H1 (cell line): ENCODE data around the gene ABCG1. TPM values are rescaled to one million over a fixed set of nuclear protein-coding genes. Genes with fewer than 3 reads are reported as not detected.

ENCODE experiments used
- CTCF ChIA-PET: fragments of 300-600 bp; sonication (Branson Sonifier 250); formaldehyde crosslinking; loops from one replicate; lab custom pipeline; 2021; ENCODE audit not compliant: partially characterized antibody; lab: Charles Lee
- POLR2A ChIA-PET: fragments of 300-600 bp; sonication (Branson Sonifier 250); formaldehyde crosslinking; loops from one replicate; lab custom pipeline; 2021; ENCODE audit warnings: inconsistent platforms; ENCODE audit not compliant: partially characterized antibody; lab: Charles Lee
- DNase-seq, 2 experiments: peaks; one replicate each; pipeline versions ENCODE4 v3.0.0 to v3.0.0-alpha.2; 2010 to 2022; ENCODE audit warnings: low spot score in 2 of 2, low read depth in 1 of 2, mixed read lengths in 1 of 2
- FAIRE-seq: peaks from 2 replicates; lab custom pipeline; 2011; peaks lifted over from hg19 to GRCh38; lab: Jason Lieb, UNC
- H2AFZ ChIP-seq: 2 replicates; pipeline ENCODE4 v1.8.1; 2012; ENCODE audit warnings: low read length, inconsistent platforms
- H2AK5ac ChIP-seq: 2 replicates; pipeline ENCODE4 v1.6.1; 2013; ENCODE audit warnings: low read depth, low read length
- H2BK120ac ChIP-seq: replicated peaks from 2 replicates; pipeline ENCODE3; 2013; ENCODE audit warnings: low read depth, low read length, inconsistent platforms
- H2BK12ac ChIP-seq: 2 replicates; pipeline ENCODE4 v1.6.1; 2013; ENCODE audit warnings: low read depth, low read length
- H2BK15ac ChIP-seq: 2 replicates; pipeline ENCODE4 v1.6.1; 2013; ENCODE audit warnings: low read length
- H2BK20ac ChIP-seq: 2 replicates; pipeline ENCODE4 v1.6.1; 2013; ENCODE audit warnings: low read length
- H2BK5ac ChIP-seq: 2 replicates; pipeline ENCODE4 v1.6.1; 2013; ENCODE audit warnings: low read depth, low read length
- H3K14ac ChIP-seq: 2 replicates; pipeline ENCODE4 v1.6.1; 2013; ENCODE audit warnings: inconsistent platforms; ENCODE audit not compliant: insufficient read length
- H3K18ac ChIP-seq: 2 replicates; pipeline ENCODE4 v1.6.1; 2013; ENCODE audit warnings: low read length; ENCODE audit errors: extremely low read depth
- H3K23ac ChIP-seq: 2 replicates; pipeline ENCODE4 v1.6.1; 2013; ENCODE audit warnings: inconsistent platforms; ENCODE audit not compliant: insufficient read length
- H3K23me2 ChIP-seq: 2 replicates; pipeline ENCODE4 v1.6.1; 2013; ENCODE audit warnings: low read depth, low read length
- H3K27ac ChIP-seq: 2 replicates; pipeline ENCODE4 v1.6.1; 2011; ENCODE audit warnings: low read depth, low read length, inconsistent platforms
- H3K27me3 ChIP-seq, 4 experiments: replicated peaks in 1 of 4; 1 replicate in 1 of 4; 2 replicates in 3 of 4; pipeline versions ENCODE4 v1.6.1 to v1.8.1; 2011 to 2013; ENCODE audit warnings: low read length in 3 of 4, mild to moderate bottlenecking in 3 of 4, inconsistent platforms in 2 of 4, mixed read lengths in 2 of 4, moderate library complexity in 1 of 4; ENCODE audit not compliant: control insufficient read depth in 3 of 4, insufficient read depth in 3 of 4; ENCODE audit errors: extremely low read depth in 1 of 4
- H3K36me3 ChIP-seq, 4 experiments: 2 replicates each; pipeline versions ENCODE4 v1.6.1 to v1.8.1; 2011 to 2013; ENCODE audit warnings: mild to moderate bottlenecking in 4 of 4, low read length in 3 of 4, moderate library complexity in 2 of 4, control low read depth in 1 of 4, inconsistent platforms in 1 of 4; ENCODE audit not compliant: insufficient read depth in 4 of 4, control insufficient read depth in 2 of 4
- H3K4ac ChIP-seq: replicated peaks from 2 replicates; pipeline ENCODE3; 2013; ENCODE audit warnings: low read length, low read depth, mixed read lengths, inconsistent platforms; ENCODE audit not compliant: insufficient read length
- H3K4me1 ChIP-seq, 4 experiments: replicated peaks in 1 of 4; 1 replicate in 1 of 4; 2 replicates in 3 of 4; pipeline versions ENCODE4 v1.6.1 to v1.8.1; 2011 to 2013; ENCODE audit warnings: low read length in 3 of 4, inconsistent platforms in 2 of 4, mixed read lengths in 1 of 4; ENCODE audit not compliant: insufficient read depth in 4 of 4, control insufficient read depth in 3 of 4
- H3K4me2 ChIP-seq, 2 experiments: 2 replicates each; pipeline versions ENCODE4 v1.6.1 to v1.8.1; 2011 to 2013; ENCODE audit warnings: low read depth in 2 of 2, low read length in 2 of 2, control low read depth in 1 of 2, inconsistent platforms in 1 of 2, mild to moderate bottlenecking in 1 of 2; ENCODE audit not compliant: insufficient read depth in 1 of 2
- H3K4me3 ChIP-seq, 4 experiments: fragments of 200-600, 300-600 bp in 1 of 4; sonication (generic), shearing (Covaris generic), sonication (Bioruptor Twin) in 1 of 4; 2 replicates each; pipeline versions ENCODE4 v1.5.1 to v1.8.1; 2011 to 2016; ENCODE audit warnings: low read length in 4 of 4, low read depth in 3 of 4, control low read depth in 2 of 4, inconsistent platforms in 2 of 4, mild to moderate bottlenecking in 2 of 4, mixed read lengths in 1 of 4, moderate library complexity in 1 of 4; ENCODE audit not compliant: insufficient read depth in 2 of 4; ENCODE audit errors: extremely low read depth in 1 of 4
- H3K56ac ChIP-seq: replicated peaks from 2 replicates; pipeline ENCODE3; 2013; ENCODE audit warnings: low read depth, mild to moderate bottlenecking, mixed read lengths, low read length, inconsistent platforms; ENCODE audit not compliant: insufficient read length
- H3K79me1 ChIP-seq: 2 replicates; pipeline ENCODE4 v1.6.1; 2013; ENCODE audit warnings: low read depth, low read length, control low read depth
- H3K79me2 ChIP-seq, 2 experiments: 2 replicates each; pipeline versions ENCODE4 v1.6.1 to v1.8.1; 2012 to 2013; ENCODE audit warnings: low read length in 2 of 2, mild to moderate bottlenecking in 2 of 2, inconsistent platforms in 1 of 2; ENCODE audit not compliant: insufficient read depth in 2 of 2, control insufficient read depth in 1 of 2
- H3K9ac ChIP-seq, 4 experiments: replicated peaks in 1 of 4; 1 replicate in 1 of 4; 2 replicates in 3 of 4; pipeline versions ENCODE4 v1.6.1 to v1.8.1; 2011 to 2013; ENCODE audit warnings: low read depth in 3 of 4, low read length in 3 of 4, control low read depth in 2 of 4, mild to moderate bottlenecking in 2 of 4, moderate library complexity in 2 of 4, inconsistent platforms in 1 of 4; ENCODE audit errors: extremely low read depth in 1 of 4
- H3K9me3 ChIP-seq, 2 experiments: 2 replicates each; pipeline versions ENCODE4 v1.6.1 to v1.8.1; 2012 to 2013; ENCODE audit warnings: mild to moderate bottlenecking in 2 of 2, moderate library complexity in 2 of 2, control low read depth in 1 of 2, inconsistent platforms in 1 of 2, low read depth in 1 of 2, low read length in 1 of 2, mixed read lengths in 1 of 2; ENCODE audit not compliant: insufficient read depth in 2 of 2
- H4K20me1 ChIP-seq, 2 experiments: replicated peaks in 1 of 2; 2 replicates each; pipeline versions ENCODE3 to v1.8.1; 2011 to 2013; ENCODE audit warnings: inconsistent platforms in 2 of 2, low read length in 2 of 2, mild to moderate bottlenecking in 1 of 2; ENCODE audit not compliant: insufficient read depth in 2 of 2, control insufficient read depth in 1 of 2
- H4K5ac ChIP-seq: 2 replicates; pipeline ENCODE4 v1.6.1; 2013; ENCODE audit warnings: low read length, low read depth, mixed read lengths, inconsistent platforms; ENCODE audit not compliant: insufficient read length
- H4K8ac ChIP-seq: 2 replicates; pipeline ENCODE4 v1.8.0; 2013; ENCODE audit warnings: mild to moderate bottlenecking, moderate library complexity, low read length, inconsistent platforms; ENCODE audit not compliant: insufficient read depth; ENCODE audit errors: extremely low read depth
- H4K91ac ChIP-seq: replicated peaks from 2 replicates; pipeline ENCODE3; 2013; ENCODE audit warnings: low read length, mixed read lengths, inconsistent platforms; ENCODE audit not compliant: insufficient read length
- BCL11A ChIP-seq, 2 experiments: IDR thresholded peaks; one replicate each; pipeline ENCODE4 v1.6.1; 2011; ENCODE audit warnings: low read depth in 2 of 2, low read length in 2 of 2, mild to moderate bottlenecking in 2 of 2
- CTCF ChIP-seq, 3 experiments: IDR thresholded peaks; 1 replicate in 2 of 3; 2 replicates in 1 of 3; pipeline versions ENCODE4 v1.5.1 to v1.6.1; 2011; ENCODE audit warnings: low read length in 3 of 3, mild to moderate bottlenecking in 3 of 3, inconsistent platforms in 2 of 3, low read depth in 1 of 3, moderate library complexity in 1 of 3; ENCODE audit not compliant: insufficient read depth in 1 of 3; ENCODE audit errors: control extremely low read depth in 1 of 3
- EGR1 ChIP-seq: IDR thresholded peaks from 2 replicates; pipeline ENCODE4 v1.6.1; 2011; ENCODE audit warnings: low read depth, low read length, borderline replicate concordance
- MAFK ChIP-seq: IDR thresholded peaks from 2 replicates; pipeline ENCODE4 v1.6.1; 2012; ENCODE audit warnings: low read depth, mild to moderate bottlenecking, improper control_type of control experiment, low read length
- TAF7 ChIP-seq: optimal IDR thresholded peaks from 2 replicates; pipeline ENCODE3; 2011; ENCODE audit warnings: low read depth, mild to moderate bottlenecking, inconsistent platforms, low read length, moderate library complexity, borderline replicate concordance
- WGBS, 2 experiments: shearing (Covaris generic) in 1 of 2; methylation state at CpG; one replicate each; pipeline versions ENCODE4 v1.1.6 to v1.1.7; 2013 to 2015; ENCODE audit warnings: low lambda C conversion rate in 2 of 2, mixed read lengths in 2 of 2, inconsistent platforms in 1 of 2, low coverage in 1 of 2, missing lambda C conversion rate in 1 of 2; ENCODE audit not compliant: insufficient replicate concordance in 2 of 2, insufficient coverage in 1 of 2, insufficient read length in 1 of 2; ENCODE audit errors: extremely low coverage in 1 of 2, missing lambda C conversion rate in 1 of 2; 5-methylcytosine and 5-hydroxymethylcytosine counted together
- polyA plus RNA-seq, 7 experiments: library from polyadenylated mRNA; depleted of rRNA in 3 of 7; stranded (reverse) in 5 of 7; unstranded in 2 of 7; fragments of >200 nt in 5 of 7; fragments of 200-250 nt in 2 of 7; gene quantifications; 1 replicate in 5 of 7; 2 replicates in 1 of 7; 4 replicates in 1 of 7; pipeline versions ENCODE4 v1.2.1 to v1.2.3, GENCODE V29; 2011 to 2013; ENCODE audit warnings: missing spikeins in 2 of 7, mixed read lengths in 2 of 7
- total RNA-seq: library from RNA; stranded (reverse); fragmentation: NEBNext Ultra II Directional; extraction: Animal tissue kit (Norgen Biotek cat#: 25700); gene quantifications from 2 replicates; pipeline ENCODE4 v1.2.1, GENCODE V29; 2021

ABCG1 gene
- total and polyA plus RNA-seq, 2 of the 8 experiments (the other 6 are each of a cell fraction or from before 2014, with no cell fraction given) = 2.1 to 4.0 TPM

GRCh38 chr21:42300045-42300583 is 81.2 kb downstream of the ABCG1 start:
- ChIA-PET CTCF (interaction anchor here (1.5 to 6.5 kb wide), 2 partner anchors 11 to 36 kb away, joined by 3 to 36 read pairs; no protein-coding TSS in a partner anchor), POLR2A (interaction anchor here (1.1 kb wide), 1 partner anchor 34 kb away, joined by 3 read pairs; no protein-coding TSS in a partner anchor)
- no peak overlapping the region for H3K4me2 ChIP-seq
- no peak overlapping the region for H4K8ac ChIP-seq
- no peak overlapping the region for H2BK120ac ChIP-seq
- no peak overlapping the region for H2AFZ ChIP-seq
- no peaks in the 10 kb centered on the region for H3K9me3 ChIP-seq
- no peak overlapping the region for H4K5ac ChIP-seq
- DNase-seq = no peak
- H2BK20ac ChIP-seq = no peak overlapping the region
- no peaks in the 10 kb centered on the region for H4K20me1 ChIP-seq
- H3K4me3 ChIP-seq = no peak overlapping the region
- no peak overlapping the region for H3K14ac ChIP-seq
- no peak overlapping the region for H3K27ac ChIP-seq
- H3K18ac ChIP-seq = no peak overlapping the region
- no peaks in the 10 kb centered on the region for H3K79me2 ChIP-seq
- H3K4me1 ChIP-seq = no peaks in the 10 kb centered on the region
- H3K9ac ChIP-seq = no peak overlapping the region
- TF ChIP-seq EGR1 (no peak), MAFK (no peak), BCL11A (IDR thresholded peaks at IDR 0.05; ENCODE audit: low read depth in 2 of 2, low read length in 2 of 2) (no peak), TAF7 (no peak), CTCF (IDR thresholded peaks at IDR 0.05; ENCODE audit: control extremely low read depth in 1 of 3, insufficient read depth in 1 of 3, low read depth in 1 of 3, low read length in 3 of 3) (no peak)
- no peak overlapping the region for H4K91ac ChIP-seq
- FAIRE-seq = no peak
- H2BK5ac ChIP-seq = no peak overlapping the region; the same call in 1 of the 2 replicates
- no peak overlapping the region for H2BK12ac ChIP-seq
- no peak overlapping the region for H3K56ac ChIP-seq
- H3K23ac ChIP-seq = no peak overlapping the region
- no peaks in the 10 kb centered on the region for H3K79me1 ChIP-seq
- no peaks in the 10 kb centered on the region for H3K23me2 ChIP-seq
- 85% methylated on average over 7 of the region's 7 CpGs; no CpG with 5 or more reads in 1 of the 2 experiments for WGBS, 2 experiments
- no peaks in the 10 kb centered on the region for H3K36me3 ChIP-seq
- no peak overlapping the region; the same call in 1 of the 2 replicates for H2BK15ac ChIP-seq
- H3K27me3 ChIP-seq = no peaks in the 10 kb centered on the region
- no peak overlapping the region; the same call in 1 of the 2 replicates for H2AK5ac ChIP-seq
- no peak overlapping the region for H3K4ac ChIP-seq
